GM18517 (cell line): ENCODE measurements around the gene EBF3.
"Not testable (repeated sequence)": the region's sequence is repeated elsewhere in the genome, so short reads cannot be mapped to it uniquely, and the experiment has no call there.

Experiments
- ATAC-seq: cut with Tn5 transposase; IDR thresholded peaks from one replicate; pipeline ENCODE4 v1.9.1; 2021; ENCODE audit warnings: mild to moderate bottlenecking, moderate library complexity; ENCODE audit not compliant: unreplicated experiment

EBF3 gene

DNA sequence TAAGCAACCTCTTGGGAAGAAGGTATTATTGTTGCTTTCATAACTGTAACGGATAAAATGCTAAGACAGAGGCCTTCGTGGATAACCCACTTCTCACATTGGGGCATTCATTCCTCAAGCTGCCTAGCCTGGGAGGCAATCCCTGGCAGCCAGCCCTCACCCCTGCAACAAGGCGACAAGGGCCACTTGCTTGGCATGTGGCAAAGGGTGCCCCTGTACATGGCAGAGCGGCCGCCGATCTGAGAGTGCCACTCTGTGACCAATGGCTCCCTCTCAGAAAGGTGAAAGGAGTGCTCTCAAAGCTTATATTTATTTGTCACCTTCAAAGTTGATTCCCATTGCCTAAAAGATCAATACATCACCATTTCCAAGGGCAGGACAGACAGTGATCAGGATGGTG lies 31.9 kb downstream of the EBF3 start:
- ATAC-seq: no peak

DNA sequence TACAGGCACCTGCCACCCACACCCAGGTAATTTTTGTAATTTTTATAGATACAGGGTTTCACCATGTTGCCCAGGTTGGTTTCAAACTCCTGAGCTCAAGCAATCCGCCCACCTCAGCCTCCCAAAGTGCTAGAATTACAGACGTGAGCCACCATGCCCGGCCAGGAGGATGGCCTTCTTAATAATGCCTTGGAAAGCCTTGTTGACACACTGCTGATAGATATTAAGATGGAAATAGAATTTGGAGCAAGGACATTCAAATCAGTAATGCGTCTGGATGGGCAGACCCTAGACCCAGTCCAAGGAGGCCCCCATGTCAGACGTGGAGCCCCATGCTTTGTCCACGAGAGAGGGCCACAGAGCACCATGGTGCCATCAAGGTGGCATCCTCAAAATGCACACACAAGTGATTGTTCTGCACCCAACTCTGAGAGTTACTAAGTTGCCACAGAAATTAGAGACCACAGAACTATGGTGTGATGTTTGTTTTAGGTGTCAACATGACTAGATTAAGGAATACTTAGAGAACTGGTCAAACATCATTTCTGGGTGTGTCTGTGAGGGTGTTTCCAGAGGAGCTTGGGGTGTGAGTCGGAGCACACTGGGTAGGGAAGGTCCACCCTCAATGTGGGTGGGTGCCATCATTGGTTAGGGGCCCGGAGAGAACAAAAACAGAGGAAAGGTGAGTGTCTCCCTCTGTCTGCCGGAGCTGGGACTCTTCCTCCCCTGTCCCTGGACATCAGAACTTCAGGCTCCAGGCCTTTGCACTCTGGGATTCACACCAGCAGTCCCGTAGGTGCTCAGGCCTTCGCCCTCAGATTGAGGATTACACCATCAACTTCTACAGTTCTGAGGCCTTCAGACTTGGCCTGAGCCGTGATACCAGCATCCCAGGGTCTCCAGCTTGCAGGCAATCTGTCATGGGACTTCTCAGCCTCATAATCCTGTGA lies 34.5 kb downstream of the EBF3 start:
- no peak for ATAC-seq

DNA sequence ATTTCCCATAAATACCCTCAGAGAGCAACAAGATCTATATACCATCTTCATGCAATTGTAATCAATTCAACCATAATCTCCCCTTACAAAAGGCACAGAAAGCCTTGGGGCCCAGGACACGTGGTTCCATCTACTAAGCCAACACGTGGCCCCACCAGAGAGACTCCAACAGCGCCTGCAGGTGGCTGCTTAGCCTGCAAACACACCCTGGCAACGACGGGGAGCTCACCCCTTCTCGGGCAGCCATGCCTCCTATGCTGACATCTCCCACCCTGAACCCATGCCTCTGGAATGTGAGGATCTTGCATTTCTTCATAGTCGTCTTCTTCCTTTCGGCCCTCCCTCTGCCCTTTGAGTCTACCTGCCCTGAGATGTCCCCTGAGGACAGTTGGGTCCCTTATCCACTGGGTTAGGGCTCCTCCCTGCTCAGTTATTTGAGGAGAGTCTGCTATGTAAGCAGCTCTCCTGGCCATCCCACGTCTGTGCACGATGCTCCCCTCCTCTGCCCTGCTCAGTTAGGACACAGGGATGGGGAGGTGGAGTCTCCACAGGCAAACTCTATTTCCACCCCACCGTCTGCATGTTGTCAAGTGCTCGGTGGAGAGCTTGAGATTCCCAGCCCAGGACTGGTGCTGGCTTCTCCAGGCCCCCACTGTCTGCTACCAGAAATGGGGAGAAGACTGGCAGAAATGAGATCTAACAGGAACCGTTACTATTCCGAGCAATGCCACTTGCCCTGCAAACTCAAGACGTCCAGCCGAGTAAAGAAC lies 36.5 kb downstream of the EBF3 start:
- ATAC-seq: no peak

GRCh38 chr10:129926066-129927055 lies 37.7 kb downstream of the EBF3 start:
- ATAC-seq: no peak

GRCh38 chr10:129924375-129925085 lies 39.5 kb downstream of the EBF3 start:
- no peak for ATAC-seq

GRCh38 chr10:129922598-129923123 lies 41.4 kb downstream of the EBF3 start:
- no peak for ATAC-seq

DNA sequence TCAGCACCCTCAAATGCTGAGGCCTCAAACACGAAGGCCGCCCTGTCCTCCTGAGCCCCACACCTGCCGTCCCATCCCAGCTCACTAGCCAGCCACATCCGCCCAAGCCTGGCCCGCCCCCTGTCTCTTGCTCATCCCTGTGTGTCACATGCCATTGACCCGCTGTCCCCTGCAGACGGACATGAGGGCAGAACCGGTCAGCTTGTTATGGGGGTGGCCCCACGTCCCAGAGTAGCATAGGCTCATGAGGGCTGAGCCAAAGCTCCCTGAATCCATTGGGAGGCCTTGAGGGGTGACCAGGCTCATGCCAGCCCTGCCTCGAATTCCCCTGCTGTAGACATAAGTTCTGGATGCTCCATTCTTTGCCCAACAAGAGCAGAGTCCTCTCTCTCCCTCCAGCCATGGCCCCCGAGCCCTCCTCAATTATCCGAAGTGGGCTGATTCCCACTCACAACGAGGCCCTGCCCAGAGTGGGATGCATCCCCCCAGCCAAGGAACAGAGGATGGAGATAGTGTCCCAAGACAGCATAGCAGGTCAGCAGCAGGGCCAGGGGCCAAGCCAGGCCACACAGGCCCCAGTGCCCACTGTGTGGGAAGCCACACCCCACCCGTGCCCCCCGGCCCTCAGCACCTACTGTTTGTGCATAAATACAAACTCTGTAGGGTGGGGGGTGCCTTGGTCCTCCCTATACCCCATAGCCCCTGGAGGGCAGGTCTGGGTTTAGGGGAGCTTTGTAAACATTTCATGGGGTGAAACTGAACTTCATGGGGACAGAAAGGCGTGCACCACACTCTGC lies 42.1 kb downstream of the EBF3 start:
- ATAC-seq: no peak

DNA sequence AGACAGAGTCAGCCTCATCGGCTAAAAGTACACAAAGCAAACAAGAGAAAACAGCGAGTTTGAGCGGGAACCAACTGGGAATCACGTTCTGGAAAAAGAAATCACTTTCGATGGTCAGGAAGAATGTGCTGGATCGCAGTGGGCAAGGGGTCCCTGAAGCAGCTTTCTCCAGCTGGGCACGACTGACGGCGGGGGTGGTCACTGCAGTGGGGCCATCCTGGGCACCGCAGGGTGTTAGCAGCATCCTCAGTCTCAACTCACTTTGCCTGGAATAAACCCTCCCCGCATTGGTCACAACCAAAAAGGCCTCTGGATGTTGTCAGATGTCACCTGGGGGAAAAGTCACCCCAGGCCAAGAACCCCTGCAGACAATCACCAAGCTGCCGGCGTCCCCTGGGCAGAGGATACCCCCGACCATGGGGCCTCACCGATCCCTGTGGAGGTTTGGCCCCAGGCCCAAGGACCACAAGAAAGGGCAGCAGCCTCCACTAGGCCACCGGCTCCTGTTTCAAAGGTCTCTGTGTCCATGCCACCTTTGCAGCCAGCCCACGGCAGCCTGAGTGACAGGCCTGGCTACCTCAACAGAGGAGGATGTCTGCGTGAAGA lies 42.9 kb downstream of the EBF3 start:
- no peak for ATAC-seq

DNA sequence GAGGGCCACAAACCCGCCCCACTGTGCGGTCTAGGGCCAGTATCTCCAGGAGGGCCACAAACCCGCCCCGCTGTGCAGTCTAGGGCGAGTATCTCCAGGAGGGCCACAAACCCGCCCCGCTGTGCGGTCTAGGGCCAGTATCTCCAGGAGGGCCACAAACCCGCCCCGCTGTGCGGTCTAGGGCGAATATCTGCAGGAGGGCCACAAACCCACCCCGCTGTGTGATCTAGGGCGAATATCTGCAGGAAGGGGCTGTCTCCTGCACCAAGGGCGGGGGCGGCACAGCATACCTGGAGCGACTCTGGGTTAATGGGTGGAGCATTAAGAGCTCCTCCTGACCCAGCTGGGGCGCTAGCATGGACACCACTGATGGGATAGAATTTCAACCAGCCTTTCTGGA lies 43.9 kb downstream of the EBF3 start:
- not testable (repeated sequence) for ATAC-seq

- ATAC-seq: no peak
Measured at GRCh38 chr10:129919358-129919757, 44.7 kb downstream of the EBF3 start.

- ATAC-seq: no peak
Measured at GRCh38 chr10:129918836-129919235, 45.2 kb downstream of the EBF3 start.

DNA sequence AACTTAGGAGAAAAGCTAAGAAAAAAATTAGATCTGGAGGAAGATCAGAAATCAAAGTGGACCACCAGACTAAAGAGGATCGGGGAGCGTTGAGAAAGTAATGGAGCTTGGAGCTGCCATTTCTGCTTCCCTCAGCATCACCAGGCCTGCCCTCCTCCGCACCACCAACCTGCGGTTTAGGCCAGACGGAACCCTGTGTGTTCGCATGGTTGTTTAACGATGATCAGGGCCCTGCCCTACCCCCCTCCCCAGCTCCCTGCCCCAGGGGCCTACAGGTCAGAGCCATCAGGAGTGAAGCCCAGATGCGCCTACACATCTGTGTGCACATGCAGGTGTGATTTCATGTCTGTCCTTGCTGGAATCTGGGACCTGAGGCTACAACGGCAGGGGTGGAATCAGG lies 45.7 kb downstream of the EBF3 start:
- ATAC-seq: no peak

- ATAC-seq: no peak
Measured at GRCh38 chr10:129917936-129918335, 46.1 kb downstream of the EBF3 start.

DNA sequence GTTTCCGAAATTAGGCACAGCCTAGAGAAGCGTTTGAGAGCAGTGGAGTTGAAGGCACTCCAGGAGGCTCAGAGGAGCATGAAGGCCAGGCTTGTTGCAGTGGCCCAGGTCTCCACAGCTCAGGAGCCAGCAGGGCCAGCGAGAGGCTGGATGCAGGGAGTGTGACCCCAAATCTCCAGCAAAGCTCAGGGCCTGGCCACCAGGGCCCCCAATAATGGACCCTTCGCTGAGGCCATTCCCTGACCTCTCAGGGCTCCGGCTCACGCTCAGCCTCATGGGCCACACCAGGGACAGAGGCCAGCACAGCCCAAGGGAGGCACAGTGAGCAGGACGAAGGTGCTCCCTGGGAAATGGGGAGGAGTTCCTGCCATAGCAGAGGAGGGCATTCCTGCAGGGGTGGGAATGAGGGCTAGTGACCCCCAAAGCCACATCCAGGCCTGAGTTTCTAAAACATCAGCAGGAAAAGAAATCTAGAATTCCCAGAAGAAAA lies 47.5 kb downstream of the EBF3 start:
- ATAC-seq: no peak

GRCh38 chr10:129915526-129916378 lies 48.3 kb downstream of the EBF3 start:
- no peak for ATAC-seq

- no peak for ATAC-seq
Measured at GRCh38 chr10:129914960-129915359, 49.1 kb downstream of the EBF3 start.

GRCh38 chr10:129914153-129914855 lies 49.8 kb downstream of the EBF3 start:
- ATAC-seq: no peak
